Upper lobe of left lung (tissue), 4 donors: ENCODE measurements around the gene HACD2.
"Not testable (repeated sequence)": the region's sequence is repeated elsewhere in the genome, so short reads cannot be mapped to it uniquely, and the experiment has no call there.

ENCODE experiments used
- EP300 ChIP-seq, 4 donors: sonication (generic); formaldehyde crosslinking; IDR thresholded peaks; one replicate each; pipeline ENCODE4 v1.5.1; 2017; ENCODE audit warnings: antibody characterized with exemption in 4 of 4, control low read depth in 2 of 4
- POLR2A ChIP-seq, 4 donors: fragments of 450-650 bp; IDR thresholded peaks; one replicate each; pipeline ENCODE4 v1.5.1; 2016 to 2017; ENCODE audit warnings: antibody characterized with exemption in 4 of 4, mild to moderate bottlenecking in 2 of 4
- TF ChIP-seq, protein P1 (sequence below), 6 experiments: fragments of 450-650 bp in 4 of 6; fragments of 200-600 bp in 2 of 6; sonication (generic) in 2 of 6; IDR thresholded peaks; one replicate each; pipeline ENCODE4 v1.5.1; 2016 to 2019; ENCODE audit warnings: antibody characterized with exemption in 6 of 6

DNA sequence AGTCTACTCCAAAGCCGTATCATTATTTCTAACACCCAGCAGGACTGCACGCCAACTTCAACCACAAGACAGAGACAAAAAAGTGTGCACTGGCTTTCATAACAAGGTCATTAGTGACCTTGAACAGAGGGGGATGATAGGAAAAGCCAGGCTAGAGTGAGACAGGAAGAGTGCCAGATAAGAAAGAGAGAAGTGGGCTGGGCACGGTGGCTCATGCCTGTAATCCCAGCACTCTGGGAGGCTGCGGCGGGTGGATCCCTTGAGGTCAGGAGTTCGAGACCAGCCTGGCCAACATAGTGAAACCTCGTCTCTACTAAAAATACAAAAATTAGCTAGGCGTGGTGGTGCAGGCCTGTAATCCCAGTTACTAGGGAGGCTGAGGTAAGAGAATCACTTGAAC is 97.8 kb downstream of the HACD2 start:
- not testable (repeated sequence) for TF ChIP-seq POLR2A, EP300 (IDR thresholded peaks at IDR 0.05)
- TF ChIP-seq, protein P1, sequence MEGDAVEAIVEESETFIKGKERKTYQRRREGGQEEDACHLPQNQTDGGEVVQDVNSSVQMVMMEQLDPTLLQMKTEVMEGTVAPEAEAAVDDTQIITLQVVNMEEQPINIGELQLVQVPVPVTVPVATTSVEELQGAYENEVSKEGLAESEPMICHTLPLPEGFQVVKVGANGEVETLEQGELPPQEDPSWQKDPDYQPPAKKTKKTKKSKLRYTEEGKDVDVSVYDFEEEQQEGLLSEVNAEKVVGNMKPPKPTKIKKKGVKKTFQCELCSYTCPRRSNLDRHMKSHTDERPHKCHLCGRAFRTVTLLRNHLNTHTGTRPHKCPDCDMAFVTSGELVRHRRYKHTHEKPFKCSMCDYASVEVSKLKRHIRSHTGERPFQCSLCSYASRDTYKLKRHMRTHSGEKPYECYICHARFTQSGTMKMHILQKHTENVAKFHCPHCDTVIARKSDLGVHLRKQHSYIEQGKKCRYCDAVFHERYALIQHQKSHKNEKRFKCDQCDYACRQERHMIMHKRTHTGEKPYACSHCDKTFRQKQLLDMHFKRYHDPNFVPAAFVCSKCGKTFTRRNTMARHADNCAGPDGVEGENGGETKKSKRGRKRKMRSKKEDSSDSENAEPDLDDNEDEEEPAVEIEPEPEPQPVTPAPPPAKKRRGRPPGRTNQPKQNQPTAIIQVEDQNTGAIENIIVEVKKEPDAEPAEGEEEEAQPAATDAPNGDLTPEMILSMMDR (IDR thresholded peaks at IDR 0.05): not testable (repeated sequence)
